Astrocyte (in vitro differentiated cells and primary cell): ENCODE measurements around the gene SLC4A5.

Experiments used
- CTCF ChIP-seq: IDR thresholded peaks from 2 replicates; pipeline ENCODE4 v1.5.1; 2011; ENCODE audit warnings: low read depth, mild to moderate bottlenecking, inconsistent platforms, low read length, moderate library complexity; ENCODE audit not compliant: insufficient read depth
- EZH2 ChIP-seq: IDR thresholded peaks from 2 replicates; pipeline ENCODE4 v1.6.1; 2012; ENCODE audit warnings: mild to moderate bottlenecking, low read length, inconsistent platforms; ENCODE audit not compliant: insufficient read depth

- TF ChIP-seq CTCF (no peak), EZH2 (no peak)
Observed at GRCh38 chr2:74347742-74348141, 4.5 kb upstream of the SLC4A5 start.
